ENCODE measurements around the gene NT5DC3. TPM values are rescaled to one million over a fixed set of nuclear protein-coding genes. Genes with fewer than 3 reads are reported as not detected.

NT5DC3 gene
- total RNA-seq, 6 experiments from 2014 or later = 10.5 to 12.8 (median 11.3) TPM

- peaks cover 69% of the 10 kb centered on the region for H3K4me1 Mint-ChIP-seq (ENCODE audit: low read depth)
- no peaks in the 10 kb centered on the region; the same call in 1 of the 2 replicates for H3K36me3 Mint-ChIP-seq (ENCODE audit: low read depth)
- H3K27ac Mint-ChIP-seq = no peak overlapping the region
- no peaks in the 10 kb centered on the region for H3K9me3 Mint-ChIP-seq
- no peak for TF ChIP-seq CTCF (IDR thresholded peaks at IDR 0.05)
- DNase-seq = no peak
- no peaks in the 10 kb centered on the region for H3K27me3 Mint-ChIP-seq (ENCODE audit: insufficient read depth)
- no peak overlapping the region for H3K4me3 Mint-ChIP-seq
Measured at GRCh38 chr12:103820361-103820760, 20.7 kb downstream of the NT5DC3 start.

- TF ChIP-seq CTCF (IDR thresholded peaks at IDR 0.05) = no peak
- H3K36me3 Mint-ChIP-seq (ENCODE audit: low read depth) = peaks cover under 1% of the 10 kb centered on the region
- no peak overlapping the region for H3K4me3 Mint-ChIP-seq
- no peaks in the 10 kb centered on the region for H3K27me3 Mint-ChIP-seq (ENCODE audit: insufficient read depth)
- DNase-seq = no peak
- peaks cover 66% of the 10 kb centered on the region for H3K4me1 Mint-ChIP-seq (ENCODE audit: low read depth)
- no peak overlapping the region for H3K27ac Mint-ChIP-seq
- no peaks in the 10 kb centered on the region for H3K9me3 Mint-ChIP-seq
Measured at GRCh38 chr12:103819892-103820291, 21.1 kb downstream of the NT5DC3 start.

- Mint-ChIP-seq H3K27ac (no peak overlapping the region), H3K36me3 (ENCODE audit: low read depth) (peaks cover 5% of the 10 kb centered on the region), H3K4me3 (no peak overlapping the region), H3K4me1 (ENCODE audit: low read depth) (peaks cover 66% of the 10 kb centered on the region), H3K27me3 (ENCODE audit: insufficient read depth) (no peaks in the 10 kb centered on the region), H3K9me3 (no peaks in the 10 kb centered on the region)
- no peak for TF ChIP-seq CTCF (IDR thresholded peaks at IDR 0.05)
- DNase-seq = peak; percentile 11
Measured at GRCh38 chr12:103819312-103819711, 21.7 kb downstream of the NT5DC3 start.

- Mint-ChIP-seq H3K9me3 (no peaks in the 10 kb centered on the region), H3K4me3 (no peak overlapping the region), H3K4me1 (ENCODE audit: low read depth) (peaks cover 55% of the 10 kb centered on the region), H3K36me3 (ENCODE audit: low read depth) (peaks cover 16% of the 10 kb centered on the region), H3K27ac (no peak overlapping the region; the same call in 1 of the 2 replicates), H3K27me3 (ENCODE audit: insufficient read depth) (no peaks in the 10 kb centered on the region)
- no peak for DNase-seq
- no peak for TF ChIP-seq CTCF (IDR thresholded peaks at IDR 0.05)
Measured at GRCh38 chr12:103817791-103818190, 23.2 kb downstream of the NT5DC3 start.

GRCh38 chr12:103816663-103817062, 24.4 kb downstream of the NT5DC3 start:
- Mint-ChIP-seq H3K36me3 (ENCODE audit: low read depth) (peaks cover 18% of the 10 kb centered on the region), H3K27me3 (ENCODE audit: insufficient read depth) (no peaks in the 10 kb centered on the region), H3K9me3 (no peaks in the 10 kb centered on the region), H3K27ac (no peak overlapping the region), H3K4me1 (ENCODE audit: low read depth) (peaks cover 44% of the 10 kb centered on the region), H3K4me3 (no peak overlapping the region)
- no peak for TF ChIP-seq CTCF (IDR thresholded peaks at IDR 0.05)
- DNase-seq = no peak

GRCh38 chr12:103814436-103814835, 26.6 kb downstream of the NT5DC3 start:
- no peaks in the 10 kb centered on the region for H3K9me3 Mint-ChIP-seq

More at GRCh38 chr12:103814436-103814835, 26.6 kb downstream of the NT5DC3 start:
- H3K27ac Mint-ChIP-seq = no peak overlapping the region
- no peak overlapping the region for H3K4me3 Mint-ChIP-seq
- no peak for DNase-seq
- TF ChIP-seq CTCF (IDR thresholded peaks at IDR 0.05) = no peak
- no peaks in the 10 kb centered on the region for H3K27me3 Mint-ChIP-seq (ENCODE audit: insufficient read depth)
- H3K36me3 Mint-ChIP-seq (ENCODE audit: low read depth) = peaks cover 23% of the 10 kb centered on the region
- peaks cover 30% of the 10 kb centered on the region for H3K4me1 Mint-ChIP-seq (ENCODE audit: low read depth)
